ENCODE results near the gene XRCC1.
"Not testable (repeated sequence)": the region's sequence is repeated elsewhere in the genome, so short reads cannot be mapped to it uniquely, and the experiment has no call there.

GRCh38 chr19:43587029-43587428, 11.7 kb upstream of the XRCC1 start:
- not testable (repeated sequence) for TF ChIP-seq CTCF (conservative IDR thresholded peaks at IDR 0.05; ENCODE audit: low read length); EZH2phosphoT487 (IDR thresholded peaks at IDR 0.05; ENCODE audit: borderline replicate concordance, low read depth, low read length)

Data from OCI-LY7 (cell line).